ENCODE results near the gene CHMP1B.

CHMP1B gene

GRCh38 chr18:11851146-11851805 is at the start of gene CHMP1B:
CHMP1B (plus strand) TSS chr18:11851413; CDS start chr18:11851512, 99 bp downstream.
- peak within 1 kb of the TSS; percentile 90 to 100 for H3K9ac ChIP-seq (ENCODE audit: low read length in 2 of 2)
- H3K27ac ChIP-seq (ENCODE audit: low read length), result peak within 1 kb of the TSS; percentile 97
- H3K36me3 ChIP-seq (ENCODE audit: control insufficient read depth in 2 of 2, insufficient read depth in 2 of 2, low read length in 2 of 2), result no peaks in the 10 kb centered on the region
- peaks cover 16% of the 10 kb centered on the region for H3K4me1 ChIP-seq (ENCODE audit: control insufficient read depth, insufficient read depth, low read length)
- no peaks in the 10 kb centered on the region for H3K9me3 ChIP-seq (ENCODE audit: control insufficient read depth in 2 of 2, low read length in 2 of 2)
- H3K27me3 ChIP-seq (ENCODE audit: control insufficient read depth in 1 of 2, insufficient read depth in 2 of 2, low read length in 2 of 2), result no peaks in the 10 kb centered on the region
- H3K4me3 ChIP-seq (ENCODE audit: low read length in 2 of 2), result peak within 1 kb of the TSS; percentile 96 to 100

GRCh38 chr18:11801573-11801972 is 49.6 kb upstream of the CHMP1B start:
- no peak overlapping the region for H3K9ac ChIP-seq (ENCODE audit: low read length in 2 of 2)
- no peaks in the 10 kb centered on the region for H3K9me3 ChIP-seq (ENCODE audit: control insufficient read depth in 2 of 2, low read length in 2 of 2)
- no peaks in the 10 kb centered on the region for H3K27me3 ChIP-seq (ENCODE audit: control insufficient read depth in 1 of 2, insufficient read depth in 2 of 2, low read length in 2 of 2)
- no peak overlapping the region for H3K4me3 ChIP-seq (ENCODE audit: low read length in 2 of 2)
- H3K36me3 ChIP-seq (ENCODE audit: control insufficient read depth in 2 of 2, insufficient read depth in 2 of 2, low read length in 2 of 2), result no peaks in the 10 kb centered on the region
- H3K27ac ChIP-seq (ENCODE audit: low read length), result no peak overlapping the region
- no peaks in the 10 kb centered on the region for H3K4me1 ChIP-seq (ENCODE audit: control insufficient read depth, insufficient read depth, low read length)

GRCh38 chr18:11802158-11802557 is 49.1 kb upstream of the CHMP1B start:
- Histone ChIP-seq H3K4me3 (ENCODE audit: low read length in 2 of 2) (no peak overlapping the region), H3K9me3 (ENCODE audit: control insufficient read depth in 2 of 2, low read length in 2 of 2) (no peaks in the 10 kb centered on the region), H3K27ac (ENCODE audit: low read length) (no peak overlapping the region), H3K4me1 (ENCODE audit: control insufficient read depth, insufficient read depth, low read length) (no peaks in the 10 kb centered on the region), H3K27me3 (ENCODE audit: control insufficient read depth in 1 of 2, insufficient read depth in 2 of 2, low read length in 2 of 2) (no peaks in the 10 kb centered on the region), H3K9ac (ENCODE audit: low read length in 2 of 2) (no peak overlapping the region), H3K36me3 (ENCODE audit: control insufficient read depth in 2 of 2, insufficient read depth in 2 of 2, low read length in 2 of 2) (no peaks in the 10 kb centered on the region)

GRCh38 chr18:11802586-11802985 is 48.6 kb upstream of the CHMP1B start:
- Histone ChIP-seq H3K4me1 (ENCODE audit: control insufficient read depth, insufficient read depth, low read length) (no peaks in the 10 kb centered on the region), H3K9me3 (ENCODE audit: control insufficient read depth in 2 of 2, low read length in 2 of 2) (no peaks in the 10 kb centered on the region), H3K36me3 (ENCODE audit: control insufficient read depth in 2 of 2, insufficient read depth in 2 of 2, low read length in 2 of 2) (no peaks in the 10 kb centered on the region), H3K4me3 (ENCODE audit: low read length in 2 of 2) (no peak overlapping the region), H3K27ac (ENCODE audit: low read length) (no peak overlapping the region), H3K9ac (ENCODE audit: low read length in 2 of 2) (no peak overlapping the region), H3K27me3 (ENCODE audit: control insufficient read depth in 1 of 2, insufficient read depth in 2 of 2, low read length in 2 of 2) (no peaks in the 10 kb centered on the region)

GRCh38 chr18:11807233-11807632 is 44.0 kb upstream of the CHMP1B start:
- H3K9me3 ChIP-seq (ENCODE audit: control insufficient read depth in 2 of 2, low read length in 2 of 2), result no peaks in the 10 kb centered on the region

GRCh38 chr18:11808001-11808855 is 43.0 kb upstream of the CHMP1B start:
- H3K27me3 ChIP-seq (ENCODE audit: control insufficient read depth in 1 of 2, insufficient read depth in 2 of 2, low read length in 2 of 2), result no peaks in the 10 kb centered on the region
- no peaks in the 10 kb centered on the region for H3K36me3 ChIP-seq (ENCODE audit: control insufficient read depth in 2 of 2, insufficient read depth in 2 of 2, low read length in 2 of 2)
- no peaks in the 10 kb centered on the region for H3K9me3 ChIP-seq (ENCODE audit: control insufficient read depth in 2 of 2, low read length in 2 of 2)

More at GRCh38 chr18:11807233-11807632, 44.0 kb upstream of the CHMP1B start:
- Histone ChIP-seq H3K4me1 (ENCODE audit: control insufficient read depth, insufficient read depth, low read length) (no peaks in the 10 kb centered on the region), H3K27me3 (ENCODE audit: control insufficient read depth in 1 of 2, insufficient read depth in 2 of 2, low read length in 2 of 2) (no peaks in the 10 kb centered on the region), H3K9ac (ENCODE audit: low read length in 2 of 2) (no peak overlapping the region), H3K27ac (ENCODE audit: low read length) (no peak overlapping the region), H3K36me3 (ENCODE audit: control insufficient read depth in 2 of 2, insufficient read depth in 2 of 2, low read length in 2 of 2) (no peaks in the 10 kb centered on the region), H3K4me3 (ENCODE audit: low read length in 2 of 2) (no peak overlapping the region)

GRCh38 chr18:11809895-11810294 is 41.3 kb upstream of the CHMP1B start:
- Histone ChIP-seq H3K9me3 (ENCODE audit: control insufficient read depth in 2 of 2, low read length in 2 of 2) (no peaks in the 10 kb centered on the region), H3K27ac (ENCODE audit: low read length) (no peak overlapping the region), H3K9ac (ENCODE audit: low read length in 2 of 2) (no peak overlapping the region), H3K4me3 (ENCODE audit: low read length in 2 of 2) (no peak overlapping the region), H3K4me1 (ENCODE audit: control insufficient read depth, insufficient read depth, low read length) (no peaks in the 10 kb centered on the region), H3K27me3 (ENCODE audit: control insufficient read depth in 1 of 2, insufficient read depth in 2 of 2, low read length in 2 of 2) (no peaks in the 10 kb centered on the region), H3K36me3 (ENCODE audit: control insufficient read depth in 2 of 2, insufficient read depth in 2 of 2, low read length in 2 of 2) (no peaks in the 10 kb centered on the region)

More at GRCh38 chr18:11808001-11808855, 43.0 kb upstream of the CHMP1B start:
- no peaks in the 10 kb centered on the region for H3K4me1 ChIP-seq (ENCODE audit: control insufficient read depth, insufficient read depth, low read length)
- H3K27ac ChIP-seq (ENCODE audit: low read length), result no peak overlapping the region
- H3K9ac ChIP-seq (ENCODE audit: low read length in 2 of 2), result no peak overlapping the region
- no peak overlapping the region for H3K4me3 ChIP-seq (ENCODE audit: low read length in 2 of 2)

GRCh38 chr18:11810379-11810778 is 40.8 kb upstream of the CHMP1B start:
- Histone ChIP-seq H3K9ac (ENCODE audit: low read length in 2 of 2) (no peak overlapping the region), H3K9me3 (ENCODE audit: control insufficient read depth in 2 of 2, low read length in 2 of 2) (no peaks in the 10 kb centered on the region), H3K4me1 (ENCODE audit: control insufficient read depth, insufficient read depth, low read length) (no peaks in the 10 kb centered on the region), H3K36me3 (ENCODE audit: control insufficient read depth in 2 of 2, insufficient read depth in 2 of 2, low read length in 2 of 2) (no peaks in the 10 kb centered on the region), H3K27me3 (ENCODE audit: control insufficient read depth in 1 of 2, insufficient read depth in 2 of 2, low read length in 2 of 2) (no peaks in the 10 kb centered on the region), H3K27ac (ENCODE audit: low read length) (no peak overlapping the region), H3K4me3 (ENCODE audit: low read length in 2 of 2) (no peak overlapping the region)

GRCh38 chr18:11811009-11811408 is 40.2 kb upstream of the CHMP1B start:
- Histone ChIP-seq H3K9me3 (ENCODE audit: control insufficient read depth in 2 of 2, low read length in 2 of 2) (no peaks in the 10 kb centered on the region), H3K4me1 (ENCODE audit: control insufficient read depth, insufficient read depth, low read length) (no peaks in the 10 kb centered on the region), H3K4me3 (ENCODE audit: low read length in 2 of 2) (no peak overlapping the region), H3K27me3 (ENCODE audit: control insufficient read depth in 1 of 2, insufficient read depth in 2 of 2, low read length in 2 of 2) (no peaks in the 10 kb centered on the region), H3K27ac (ENCODE audit: low read length) (no peak overlapping the region), H3K9ac (ENCODE audit: low read length in 2 of 2) (no peak overlapping the region), H3K36me3 (ENCODE audit: control insufficient read depth in 2 of 2, insufficient read depth in 2 of 2, low read length in 2 of 2) (no peaks in the 10 kb centered on the region)

GRCh38 chr18:11817229-11817628 is 34.0 kb upstream of the CHMP1B start:
- H3K4me1 ChIP-seq (ENCODE audit: control insufficient read depth, insufficient read depth, low read length), result no peaks in the 10 kb centered on the region
- H3K27ac ChIP-seq (ENCODE audit: low read length), result no peak overlapping the region
- no peak overlapping the region for H3K9ac ChIP-seq (ENCODE audit: low read length in 2 of 2)
- no peaks in the 10 kb centered on the region for H3K36me3 ChIP-seq (ENCODE audit: control insufficient read depth in 2 of 2, insufficient read depth in 2 of 2, low read length in 2 of 2)
- no peaks in the 10 kb centered on the region for H3K9me3 ChIP-seq (ENCODE audit: control insufficient read depth in 2 of 2, low read length in 2 of 2)
- no peaks in the 10 kb centered on the region for H3K27me3 ChIP-seq (ENCODE audit: control insufficient read depth in 1 of 2, insufficient read depth in 2 of 2, low read length in 2 of 2)
- no peak overlapping the region for H3K4me3 ChIP-seq (ENCODE audit: low read length in 2 of 2)
